GM06990 (cell line): ENCODE results near the gene OR5H14.
"Not testable (repeated sequence)": the region's sequence is repeated elsewhere in the genome, so short reads cannot be mapped to it uniquely, and the experiment has no call there.

ENCODE experiments used
- DNase-seq: peaks from one replicate; pipeline ENCODE4 v3.0.0-alpha.2; 2011; ENCODE audit not compliant: insufficient read length; ENCODE audit errors: extremely low read depth
- H3K27me3 ChIP-seq: replicated peaks from 2 replicates; pipeline ENCODE4 v1.6.0; 2011; ENCODE audit warnings: low read length; ENCODE audit not compliant: control insufficient read depth, insufficient read depth
- H3K36me3 ChIP-seq: 2 replicates; pipeline ENCODE4 v1.5.1; 2011; ENCODE audit warnings: low read length; ENCODE audit not compliant: control insufficient read depth, insufficient read depth
- H3K4me3 ChIP-seq: replicated peaks from 2 replicates; pipeline ENCODE4 v1.5.1; 2011; ENCODE audit warnings: low read depth, mild to moderate bottlenecking, control low read depth, low read length
- TF ChIP-seq, protein P1 (sequence below): IDR thresholded peaks from 2 replicates; pipeline ENCODE4 v1.5.1; 2011; ENCODE audit warnings: low read length, control low read depth, mild to moderate bottlenecking, inconsistent platforms; ENCODE audit not compliant: insufficient read depth, poor library complexity, severe bottlenecking

The OR5H14 gene

DNA sequence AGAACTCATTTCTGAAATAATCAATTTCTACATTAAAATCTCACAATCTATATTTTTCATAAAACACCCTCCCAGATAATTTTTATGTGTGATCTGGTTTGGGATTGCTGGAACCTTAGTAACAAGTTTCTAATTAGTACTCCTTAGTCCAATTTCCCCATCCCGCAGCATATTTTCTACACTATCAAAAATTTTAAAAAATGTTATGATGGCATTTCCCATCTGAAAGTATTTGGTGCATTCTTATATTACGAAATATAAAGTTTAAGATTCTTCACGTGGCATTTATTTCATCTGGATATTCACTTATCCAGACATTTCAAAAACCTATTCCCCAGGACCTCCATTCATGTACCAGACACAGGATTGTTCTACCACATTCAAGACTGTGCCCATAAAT lies 1.5 kb downstream of the OR5H14 start:
- DNase-seq = no peak
- no peaks in the 10 kb centered on the region for H3K27me3 ChIP-seq
- TF ChIP-seq, protein P1, sequence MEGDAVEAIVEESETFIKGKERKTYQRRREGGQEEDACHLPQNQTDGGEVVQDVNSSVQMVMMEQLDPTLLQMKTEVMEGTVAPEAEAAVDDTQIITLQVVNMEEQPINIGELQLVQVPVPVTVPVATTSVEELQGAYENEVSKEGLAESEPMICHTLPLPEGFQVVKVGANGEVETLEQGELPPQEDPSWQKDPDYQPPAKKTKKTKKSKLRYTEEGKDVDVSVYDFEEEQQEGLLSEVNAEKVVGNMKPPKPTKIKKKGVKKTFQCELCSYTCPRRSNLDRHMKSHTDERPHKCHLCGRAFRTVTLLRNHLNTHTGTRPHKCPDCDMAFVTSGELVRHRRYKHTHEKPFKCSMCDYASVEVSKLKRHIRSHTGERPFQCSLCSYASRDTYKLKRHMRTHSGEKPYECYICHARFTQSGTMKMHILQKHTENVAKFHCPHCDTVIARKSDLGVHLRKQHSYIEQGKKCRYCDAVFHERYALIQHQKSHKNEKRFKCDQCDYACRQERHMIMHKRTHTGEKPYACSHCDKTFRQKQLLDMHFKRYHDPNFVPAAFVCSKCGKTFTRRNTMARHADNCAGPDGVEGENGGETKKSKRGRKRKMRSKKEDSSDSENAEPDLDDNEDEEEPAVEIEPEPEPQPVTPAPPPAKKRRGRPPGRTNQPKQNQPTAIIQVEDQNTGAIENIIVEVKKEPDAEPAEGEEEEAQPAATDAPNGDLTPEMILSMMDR = no peak
- no peak overlapping the region for H3K4me3 ChIP-seq
- H3K36me3 ChIP-seq = no peaks in the 10 kb centered on the region

GRCh38 chr3:98149456-98149855 lies 2.2 kb downstream of the OR5H14 start:
- H3K36me3 ChIP-seq, H3K27me3 ChIP-seq, H3K4me3 ChIP-seq, DNase-seq: not testable (repeated sequence)

DNA sequence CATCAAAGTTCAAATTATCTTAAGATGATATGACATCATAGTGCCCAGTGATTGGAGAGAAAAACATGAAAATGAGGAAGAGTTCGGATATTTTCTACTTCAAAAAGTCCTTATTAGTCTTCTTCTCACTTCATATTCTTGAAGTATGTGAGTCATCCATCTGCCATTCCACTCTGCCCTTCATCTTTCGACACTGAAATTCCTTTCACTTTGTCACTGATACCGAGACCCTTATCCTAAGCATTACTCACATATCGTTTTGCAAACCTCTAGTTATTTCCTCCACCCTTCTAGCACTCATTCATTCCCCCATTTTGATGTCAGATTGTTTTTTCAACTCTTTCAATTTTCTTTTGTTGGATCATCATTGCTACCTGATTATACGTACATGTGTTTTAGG lies 4.0 kb downstream of the OR5H14 start:
- TF ChIP-seq, protein P1 = no peak
- Histone ChIP-seq H3K36me3 (no peaks in the 10 kb centered on the region), H3K27me3 (no peaks in the 10 kb centered on the region), H3K4me3 (no peak overlapping the region)
- no peak for DNase-seq

DNA sequence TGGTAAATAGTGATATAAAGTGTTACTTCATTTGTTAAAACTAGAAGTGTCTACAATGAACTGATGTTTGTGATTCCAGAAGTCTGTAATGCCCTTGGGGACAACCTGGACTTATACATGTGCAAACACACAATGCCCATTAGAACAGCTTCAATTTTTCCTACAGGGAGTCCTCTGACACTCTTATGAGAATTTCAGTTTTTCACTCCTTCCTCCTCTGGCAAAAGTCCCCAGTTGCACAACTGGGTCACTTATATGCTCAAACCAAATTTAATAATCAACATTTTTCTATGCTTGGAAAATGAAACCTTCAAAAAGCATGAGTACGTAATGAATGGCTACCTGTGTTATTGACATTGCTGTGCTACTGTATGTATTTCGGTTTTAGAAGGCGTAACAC lies 19.1 kb downstream of the OR5H14 start, which contains the start of gene OR5H15:
TSS of gene OR5H15 (plus strand) at position 301 of the 400 bp plus-strand sequence. CDS start 2,004 bp downstream, outside the sequence.
- Histone ChIP-seq H3K27me3 (no peaks in the 10 kb centered on the region), H3K36me3 (no peaks in the 10 kb centered on the region), H3K4me3 (no peak within 1 kb of the TSS)
- TF ChIP-seq, protein P1 = no peak
- DNase-seq = no peak

GRCh38 chr3:98171071-98171470 lies 23.8 kb downstream of the OR5H14 start:
- Histone ChIP-seq H3K4me3 (no peak overlapping the region), H3K27me3 (no peaks in the 10 kb centered on the region), H3K36me3 (no peaks in the 10 kb centered on the region)
- TF ChIP-seq, protein P1 = no peak
- DNase-seq = no peak

DNA sequence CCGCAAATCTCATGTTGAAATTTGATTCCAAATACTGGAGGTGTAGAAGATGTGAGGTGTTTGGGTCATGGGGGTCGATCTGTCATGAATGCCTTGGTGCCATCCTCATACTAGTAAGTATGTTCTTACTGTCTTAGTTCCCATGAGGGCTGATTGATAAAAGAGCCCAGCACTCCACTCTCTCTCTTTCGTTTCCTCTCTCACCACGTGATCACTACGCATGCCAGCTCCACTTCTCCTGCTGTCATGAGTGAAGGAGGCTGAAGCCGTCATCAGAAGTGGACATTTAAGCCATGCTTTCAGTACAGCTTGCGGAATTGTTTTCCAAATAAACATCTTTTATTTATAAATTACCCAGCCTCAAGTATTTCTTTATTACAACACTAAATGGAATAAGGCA lies 25.3 kb downstream of the OR5H14 start:
- TF ChIP-seq, protein P1 = no peak
- DNase-seq = no peak
- Histone ChIP-seq H3K27me3 (no peaks in the 10 kb centered on the region), H3K36me3 (no peaks in the 10 kb centered on the region), H3K4me3 (no peak overlapping the region)
